NCI-H345 (cell line): ENCODE data around the gene ANKS1A.
"Not testable (repeated sequence)": the region's sequence is repeated elsewhere in the genome, so short reads cannot be mapped to it uniquely, and the experiment has no call there.

ENCODE experiments used
- DNase-seq: peaks from one replicate; lab custom pipeline; 2025; lab: John Stamatoyannopoulos, UW

ANKS1A gene

GRCh38 chr6:35084511-35085203 is 195.6 kb downstream of the ANKS1A start:
- no peak for DNase-seq

DNA sequence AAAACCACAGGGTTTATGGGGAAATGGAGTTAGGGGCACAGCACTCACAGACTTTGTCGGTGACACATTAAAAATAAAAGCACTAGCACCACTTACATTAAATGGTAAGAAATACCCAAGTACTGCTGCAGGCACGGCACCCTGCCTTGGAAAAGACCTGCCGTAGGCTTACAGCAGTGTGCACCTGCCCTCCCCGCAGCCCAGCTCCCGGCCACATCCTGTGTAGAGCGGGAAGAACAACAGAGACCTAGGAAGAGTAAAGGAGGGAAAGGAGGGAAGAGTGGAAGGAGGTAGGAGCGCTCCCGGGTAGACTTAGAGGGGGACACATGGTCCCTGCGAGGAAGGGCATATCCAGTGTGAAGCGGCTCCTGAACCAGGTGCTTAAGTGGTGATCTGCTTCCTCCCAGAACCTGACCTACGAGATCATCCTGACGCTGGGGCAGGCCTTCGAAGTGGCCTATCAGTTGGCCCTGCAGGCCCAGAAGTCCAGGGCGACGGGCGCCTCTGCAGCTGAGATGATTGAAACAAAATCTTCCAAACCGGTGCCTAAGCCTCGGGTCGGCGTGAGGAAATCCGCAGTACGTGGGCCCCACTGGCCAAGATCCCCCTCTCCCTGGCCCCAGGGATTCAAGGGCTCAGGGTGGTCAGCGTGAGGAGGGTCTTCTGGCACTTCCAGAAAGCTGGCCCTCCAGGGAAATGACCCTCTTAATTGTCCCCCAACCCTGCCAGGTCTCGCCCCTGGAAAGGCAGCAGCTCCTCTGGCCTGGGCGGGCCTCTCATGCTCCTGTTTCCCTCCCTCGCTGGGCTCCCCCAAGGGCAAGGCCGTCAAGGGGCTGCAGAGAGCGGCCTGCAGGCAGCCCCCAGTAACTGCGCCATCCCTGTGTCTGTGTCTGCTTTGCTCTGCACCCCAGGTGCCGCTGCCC is 196.6 kb downstream of the ANKS1A start:
- DNase-seq: no peak

DNA sequence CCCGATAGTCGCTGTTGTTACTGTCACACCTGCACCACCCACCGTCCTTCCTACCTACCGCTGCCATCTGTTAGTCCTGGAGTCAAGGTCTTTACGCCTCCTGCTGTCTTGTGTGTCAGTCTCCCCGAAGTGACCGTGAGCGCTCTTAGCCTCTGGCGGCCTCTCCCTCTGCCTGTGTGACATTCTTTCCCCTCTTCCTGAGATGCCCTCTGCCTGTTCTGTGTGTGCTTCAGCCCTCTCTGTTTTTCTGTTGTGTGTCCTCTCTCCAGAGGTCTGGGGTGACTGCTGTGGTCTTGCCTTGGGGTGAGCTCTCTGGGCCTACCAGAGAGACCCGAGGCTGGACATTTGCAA is 197.2 kb downstream of the ANKS1A start:
- DNase-seq: no peak

DNA sequence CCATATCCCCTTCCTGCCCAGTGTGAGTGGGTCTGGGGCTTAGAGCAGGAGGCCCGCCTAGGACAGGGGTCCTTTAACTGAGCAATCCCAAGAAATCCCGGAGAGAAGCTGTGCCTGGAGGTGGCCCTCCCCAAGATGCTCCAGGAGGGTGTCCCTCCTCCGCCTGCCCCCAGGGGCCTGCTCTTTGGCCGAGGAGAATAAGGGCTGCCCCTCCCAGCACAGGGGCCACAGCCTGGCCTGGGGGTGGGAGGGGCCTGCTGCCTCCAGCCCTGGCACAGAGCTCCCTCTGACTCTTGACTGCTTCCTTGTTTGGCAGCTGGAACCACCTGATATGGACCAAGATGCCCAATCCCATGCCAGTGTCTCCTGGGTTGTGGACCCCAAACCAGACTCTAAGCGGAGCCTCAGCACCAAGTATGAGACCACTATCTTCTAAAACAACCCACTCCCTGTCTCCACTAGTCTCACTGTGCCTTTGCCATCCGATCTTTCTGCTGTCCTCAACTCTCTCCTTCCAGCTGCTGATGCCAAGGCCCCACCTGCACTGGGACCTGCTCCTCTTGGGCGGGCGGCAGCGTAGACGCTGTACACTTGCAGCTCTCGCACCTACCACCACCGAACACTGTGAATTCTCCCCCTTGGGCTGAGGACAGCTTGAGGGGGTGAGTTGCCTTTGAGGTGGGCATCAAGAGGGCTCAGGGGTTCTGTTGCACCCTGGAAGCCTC is 197.7 kb downstream of the ANKS1A start:
- no peak for DNase-seq

DNA sequence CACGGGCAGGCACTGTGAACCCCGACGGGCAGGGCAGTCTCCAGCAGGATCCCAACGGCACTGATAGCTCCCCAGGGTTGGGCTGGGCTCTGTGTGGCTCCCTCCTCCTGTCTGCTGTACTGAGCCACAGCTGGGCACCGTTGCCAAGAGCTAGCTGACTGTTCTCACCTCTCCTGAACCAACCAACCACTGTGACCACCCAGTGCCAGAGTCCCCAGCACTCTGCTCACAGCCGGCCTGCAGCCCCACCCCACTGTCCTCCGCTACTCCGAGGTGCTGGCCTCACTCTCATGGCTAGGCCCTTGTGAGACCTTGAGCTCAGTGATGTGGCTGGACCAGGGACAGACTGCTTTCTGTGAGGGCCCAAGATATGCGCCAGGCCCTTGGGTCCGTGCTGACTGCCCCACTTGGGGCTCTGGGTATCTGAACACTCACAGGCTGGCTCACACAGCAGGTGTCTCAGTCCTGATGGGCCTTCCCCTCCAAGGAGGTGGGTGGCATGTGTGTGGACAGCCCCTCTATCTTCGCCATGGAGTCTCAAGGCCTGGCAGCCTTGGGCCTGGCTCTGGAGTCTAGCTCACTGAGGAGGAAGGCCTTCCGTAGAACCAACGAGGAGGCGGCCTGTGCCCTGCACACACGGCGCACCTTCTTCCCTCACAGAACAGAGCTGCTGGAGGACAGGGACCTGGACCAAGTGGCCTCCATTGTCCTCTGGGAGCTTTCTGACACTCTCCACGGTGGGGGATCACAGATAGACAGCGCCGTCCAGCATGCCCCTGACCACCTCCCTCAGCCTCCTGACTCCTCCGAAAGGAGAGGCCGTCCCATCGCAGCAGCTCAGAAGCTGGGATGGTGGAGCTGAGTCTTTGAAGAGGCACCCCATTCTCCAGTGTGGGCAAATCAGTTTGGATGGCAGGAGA is 198.6 kb downstream of the ANKS1A start:
- DNase-seq: no peak

GRCh38 chr6:35088281-35089215 is 199.5 kb downstream of the ANKS1A start:
- DNase-seq: no peak

GRCh38 chr6:35089216-35089934 is 200.3 kb downstream of the ANKS1A start:
- DNase-seq: no peak

DNA sequence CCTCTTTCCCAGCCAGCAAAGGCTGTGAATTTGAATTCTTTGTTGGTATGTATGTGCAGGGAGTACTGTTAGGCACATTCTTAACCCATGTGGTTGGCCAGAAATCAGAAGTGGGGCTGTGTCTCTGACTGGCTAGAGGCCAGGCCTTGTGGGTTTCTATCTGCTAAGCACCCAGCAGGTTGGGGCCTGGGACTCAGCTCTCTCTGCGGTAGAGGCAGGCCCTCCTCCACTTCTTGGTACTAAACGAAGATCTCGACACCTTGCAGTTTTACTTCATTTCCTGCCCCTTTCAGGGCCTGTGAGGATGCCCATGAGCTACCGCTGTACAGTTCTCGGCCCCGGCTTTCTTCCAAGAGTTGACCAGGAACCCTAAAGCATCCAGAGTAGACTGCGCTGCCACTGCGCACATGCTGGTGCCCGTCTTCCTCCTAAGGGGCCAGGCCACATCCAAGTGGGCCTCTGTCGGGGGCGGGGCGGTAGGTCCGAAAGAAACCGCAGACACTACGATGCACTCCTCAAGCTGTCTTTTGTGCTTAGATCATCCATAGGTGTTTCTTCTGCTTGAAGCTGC is 201.0 kb downstream of the ANKS1A start:
- no peak for DNase-seq

DNA sequence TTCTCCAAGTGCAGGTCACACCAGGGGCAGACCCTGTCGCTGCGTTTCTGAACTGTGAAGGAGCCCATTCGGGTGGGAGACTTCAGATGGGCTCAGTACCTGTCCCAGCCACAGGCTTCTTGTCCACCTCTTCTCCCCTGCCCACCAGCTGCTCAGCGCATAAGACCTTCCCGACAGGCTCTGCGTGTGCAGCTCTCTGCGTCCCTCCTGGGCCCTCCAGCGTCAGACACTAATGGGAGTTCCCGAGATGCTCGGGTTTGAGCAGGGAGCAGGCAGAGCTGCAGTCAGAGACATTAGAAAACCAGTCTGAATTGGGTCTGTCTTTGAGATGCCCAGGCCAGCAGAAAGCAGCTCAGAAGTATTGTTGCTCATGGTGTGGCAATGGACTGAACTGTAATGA is 201.7 kb downstream of the ANKS1A start:
- no peak for DNase-seq

DNA sequence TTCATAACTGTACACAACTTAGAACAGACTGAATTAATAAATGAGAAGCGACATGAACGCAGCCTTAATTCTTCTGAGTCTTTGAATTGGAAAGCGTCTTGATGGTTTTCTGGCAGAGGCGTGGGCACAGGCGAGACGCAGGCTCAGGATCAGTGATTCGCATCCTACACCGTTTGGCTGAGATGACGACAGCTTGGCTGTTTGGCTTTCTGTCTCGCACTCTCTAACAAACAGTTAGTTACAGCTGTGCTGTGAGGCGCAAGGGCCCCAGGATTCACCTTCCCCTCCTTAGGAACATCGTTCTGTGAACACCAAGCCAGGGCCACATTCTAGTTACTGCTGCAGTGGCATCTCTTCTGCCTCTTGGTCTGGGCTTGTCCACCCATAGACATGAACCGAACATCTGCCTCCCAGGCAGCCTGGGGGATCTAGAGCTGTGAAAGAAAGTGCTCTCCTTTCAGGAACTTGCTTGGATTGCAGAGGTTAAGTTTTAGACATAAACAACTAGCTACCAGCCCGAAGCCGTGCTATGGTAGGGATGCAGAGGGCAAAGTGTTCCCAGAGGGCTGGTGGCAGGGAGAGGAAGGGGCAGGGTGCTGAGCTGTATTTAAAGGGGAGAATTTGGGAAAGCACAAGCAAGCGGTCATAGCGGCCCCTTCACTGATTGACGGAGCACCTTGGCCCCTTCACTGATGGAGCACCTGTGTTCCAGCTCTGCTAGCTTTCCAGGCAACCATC is 202.5 kb downstream of the ANKS1A start:
- no peak for DNase-seq

- DNase-seq: no peak
Measured at GRCh38 chr6:35092362-35093117, 203.5 kb downstream of the ANKS1A start.

DNA sequence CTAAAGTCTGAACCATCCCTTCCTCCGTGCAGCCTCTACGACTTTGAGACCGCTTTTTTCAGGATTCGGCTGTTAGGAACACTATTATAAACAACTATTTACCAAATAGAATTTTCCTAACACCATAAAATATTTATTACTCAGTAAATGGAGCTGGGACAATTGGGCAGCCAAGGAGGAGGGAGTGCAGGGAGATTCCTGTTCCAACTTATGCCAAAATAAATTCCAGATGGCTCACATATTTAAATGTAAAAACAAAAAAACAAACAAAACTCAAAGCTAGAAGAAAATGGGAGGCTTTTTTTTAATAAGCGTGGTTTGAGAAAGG is 204.0 kb downstream of the ANKS1A start:
- DNase-seq: no peak

DNA sequence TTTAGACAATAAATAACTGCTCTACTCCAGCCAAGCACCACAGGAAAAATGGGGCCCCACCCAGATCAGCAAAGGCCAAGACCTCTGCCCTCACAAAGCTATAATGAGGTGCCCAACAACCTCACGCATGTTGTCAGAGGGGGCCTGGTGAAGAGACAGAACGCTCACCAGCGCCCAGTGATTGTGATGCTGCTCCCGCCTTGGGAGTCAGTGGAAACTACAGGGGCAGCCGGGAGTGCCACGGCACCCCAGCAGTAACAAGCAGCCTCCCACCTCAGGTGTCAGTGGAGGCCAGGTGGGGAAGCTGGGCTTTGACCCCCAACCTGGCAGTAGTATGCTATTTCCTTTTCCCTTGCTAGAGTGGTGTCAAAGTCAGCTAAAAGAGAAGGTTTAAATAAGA is 204.7 kb downstream of the ANKS1A start:
- DNase-seq: no peak

GRCh38 chr6:35094183-35094582 is 205.1 kb downstream of the ANKS1A start:
- no peak for DNase-seq

DNA sequence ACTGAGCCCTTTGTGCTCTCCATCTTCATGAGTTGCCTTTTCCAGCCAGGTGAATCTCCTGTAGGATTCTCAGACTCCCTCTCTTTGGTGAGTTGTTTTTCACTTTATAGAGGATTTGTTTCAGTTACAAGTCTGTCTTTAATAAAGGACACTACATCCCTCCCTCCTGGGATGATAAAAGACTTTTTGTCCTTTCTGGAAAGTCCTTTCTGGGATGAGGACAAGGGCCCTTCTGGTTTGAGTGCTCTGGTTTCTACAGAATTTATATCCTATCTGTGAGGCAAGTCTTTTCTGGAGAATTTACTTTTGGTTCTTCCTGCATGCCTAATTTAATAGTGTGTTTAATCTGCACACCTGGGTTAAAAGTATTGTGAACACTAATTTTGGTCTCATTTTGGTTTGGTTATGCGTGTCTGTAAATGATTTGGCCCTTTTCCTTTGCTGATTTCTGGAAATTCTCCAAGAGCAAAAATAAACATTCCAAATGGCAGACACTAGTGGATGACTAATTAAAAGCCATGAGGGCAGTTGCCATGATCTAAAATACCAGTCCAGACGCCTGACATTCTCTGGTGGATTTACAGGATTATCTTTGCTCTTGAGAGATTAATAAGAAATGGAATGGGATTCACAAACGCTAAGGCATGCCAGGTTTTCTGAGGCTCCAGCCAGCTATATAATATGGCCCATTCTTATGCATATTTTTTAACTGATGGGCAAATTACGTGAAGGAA is 207.2 kb downstream of the ANKS1A start:
- peak; percentile 74 for DNase-seq

DNA sequence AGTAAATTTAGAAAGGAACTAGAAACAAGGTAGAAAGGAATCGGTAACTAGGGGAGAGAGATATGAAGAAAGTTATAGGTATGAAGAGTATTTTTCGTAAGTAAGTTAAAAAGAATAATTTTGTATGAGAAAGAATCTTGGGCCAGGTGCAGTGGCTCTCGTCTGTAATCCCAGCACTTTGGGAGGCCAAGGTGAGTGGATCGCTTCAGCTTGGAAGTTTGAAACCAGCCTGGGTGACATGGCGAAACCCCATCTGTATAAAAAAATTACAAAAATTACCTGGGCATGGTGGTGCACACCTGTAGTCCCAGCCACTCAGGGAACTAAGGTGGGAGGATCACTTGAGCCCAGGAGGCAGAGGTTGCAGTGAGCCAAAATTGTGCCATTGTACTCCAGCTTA is 210.1 kb downstream of the ANKS1A start:
- DNase-seq: no peak

DNA sequence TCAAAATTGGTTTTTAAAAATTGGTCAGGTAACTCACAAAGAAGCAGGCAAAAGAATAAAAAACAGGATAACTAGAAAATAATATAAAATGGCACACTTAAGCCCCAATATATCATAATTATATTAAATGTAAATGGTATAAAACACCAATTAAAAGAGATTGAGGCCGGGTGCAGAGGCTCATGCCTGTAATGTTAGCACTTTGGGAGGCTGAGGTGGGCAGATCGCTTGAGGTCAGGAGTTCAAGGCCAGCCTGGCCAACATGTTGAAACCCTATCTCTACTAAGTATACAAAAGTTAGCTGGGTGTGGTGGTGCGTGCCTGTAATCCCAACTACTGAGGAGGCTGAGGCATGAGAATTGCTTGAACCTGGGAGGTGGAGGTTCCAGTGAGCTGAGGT is 216.0 kb downstream of the ANKS1A start:
- no peak for DNase-seq

DNA sequence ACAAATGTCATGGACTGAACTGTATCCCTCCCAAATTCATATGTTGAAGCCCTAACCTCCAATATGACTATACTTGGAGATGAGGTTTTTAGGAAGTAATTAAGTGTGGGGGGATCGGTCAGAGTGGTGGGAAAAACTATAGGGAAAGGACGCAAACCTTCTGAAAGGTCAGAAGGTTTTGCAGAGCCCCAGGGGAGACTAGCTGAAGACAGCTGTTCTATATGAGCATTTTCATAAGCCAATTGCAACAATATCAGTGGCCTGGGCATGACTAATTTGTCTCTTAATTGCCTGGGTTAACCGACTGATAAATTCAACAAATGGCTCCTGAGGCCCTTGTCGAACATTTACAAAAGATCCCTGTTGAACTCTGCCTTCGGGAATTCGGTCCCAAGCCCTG is 217.0 kb downstream of the ANKS1A start:
- not testable (repeated sequence) for DNase-seq
